Neural cell (in vitro differentiated cells): ENCODE data around the gene SCN1A. TPM values are rescaled to one million over a fixed set of nuclear protein-coding genes. Genes with fewer than 3 reads are reported as not detected.

Experiments used
- H2AFZ ChIP-seq: fragments of 200-600, 300-800 bp; sonication (generic), shearing (Covaris generic); 2 replicates; pipeline ENCODE4 v1.6.0; 2014; ENCODE audit warnings: low read depth, mild to moderate bottlenecking, antibody characterized with exemption, low read length, moderate library complexity
- H3F3A ChIP-seq: fragments of 200-600 bp; shearing (Covaris generic); 2 replicates; pipeline ENCODE4 v1.6.1; 2016; ENCODE audit warnings: mild to moderate bottlenecking, moderate library complexity, mixed read lengths, antibody characterized with exemption, low read length; ENCODE audit not compliant: insufficient read depth, poor library complexity, severe bottlenecking
- H3K27ac ChIP-seq: fragments of 200-600, 300-800 bp; sonication (generic), shearing (Covaris generic); 2 replicates; pipeline ENCODE4 v1.5.1; 2014; ENCODE audit warnings: mild to moderate bottlenecking, low read length, moderate library complexity
- H3K27me3 ChIP-seq: fragments of 300-800, 200-600 bp; sonication (generic), shearing (Covaris generic); 2 replicates; pipeline ENCODE4 v1.6.0; 2014; ENCODE audit warnings: mild to moderate bottlenecking, low read depth, low read length, moderate library complexity; ENCODE audit not compliant: insufficient read depth
- H3K36me3 ChIP-seq: fragments of 300-800, 200-600 bp; sonication (generic), shearing (Covaris generic); 2 replicates; pipeline ENCODE4 v1.5.1; 2014; ENCODE audit warnings: mild to moderate bottlenecking, antibody characterized with exemption, low read length, moderate library complexity; ENCODE audit not compliant: insufficient read depth
- H3K4me2 ChIP-seq: fragments of 300-800, 200-600 bp; sonication (generic), shearing (Covaris generic); 2 replicates; pipeline ENCODE4 v1.6.0; 2014; ENCODE audit warnings: mild to moderate bottlenecking, low read length
- H3K4me3 ChIP-seq: fragments of 300-800, 200-600 bp; sonication (generic), shearing (Covaris generic); 2 replicates; pipeline ENCODE4 v1.5.1; 2014; ENCODE audit warnings: mild to moderate bottlenecking, low read length, moderate library complexity
- H3K79me2 ChIP-seq: fragments of 200-600 bp; shearing (Covaris generic); replicated peaks from 2 replicates; pipeline ENCODE4 v1.6.0; 2014; ENCODE audit warnings: mild to moderate bottlenecking, low read length, moderate library complexity; ENCODE audit not compliant: insufficient read depth
- H3K9ac ChIP-seq: fragments of 300-800, 200-600 bp; sonication (generic), shearing (Covaris generic); 2 replicates; pipeline ENCODE4 v1.6.1; 2016; ENCODE audit warnings: mild to moderate bottlenecking, low read length, mixed read lengths
- H3K9me2 ChIP-seq: fragments of 200-600 bp; shearing (Covaris generic); 2 replicates; pipeline ENCODE4 v1.6.1; 2016; ENCODE audit warnings: mild to moderate bottlenecking, low read length, mixed read lengths; ENCODE audit not compliant: insufficient read depth
- H3K9me3 ChIP-seq: fragments of 200-600, 300-800 bp; sonication (generic), shearing (Covaris generic); 2 replicates; pipeline ENCODE4 v1.6.1; 2016; ENCODE audit warnings: mild to moderate bottlenecking, mixed run types, low read length, moderate library complexity, mixed read lengths
- H4K20me1 ChIP-seq: fragments of 200-600 bp; shearing (Covaris generic); 2 replicates; pipeline ENCODE4 v1.6.1; 2016; ENCODE audit warnings: mild to moderate bottlenecking, mixed run types; ENCODE audit not compliant: insufficient read depth
- CTCF ChIP-seq: fragments of 450-650 bp; IDR thresholded peaks from 2 replicates; pipeline ENCODE4 v1.5.1; 2014; ENCODE audit warnings: antibody characterized with exemption, mild to moderate bottlenecking, moderate library complexity; ENCODE audit not compliant: poor library complexity, severe bottlenecking
- EP300 ChIP-seq: fragments of 450-650 bp; conservative IDR thresholded peaks from 2 replicates; pipeline ENCODE4 v1.6.1; 2014; ENCODE audit warnings: antibody characterized with exemption, mild to moderate bottlenecking, moderate library complexity; ENCODE audit not compliant: poor library complexity, severe bottlenecking
- EZH2 ChIP-seq: fragments of 200-600, 300-800 bp; shearing (Covaris generic), sonication (generic); IDR thresholded peaks from 2 replicates; pipeline ENCODE4 v1.6.1; 2014; ENCODE audit warnings: antibody characterized with exemption, low read length, borderline replicate concordance, mild to moderate bottlenecking; ENCODE audit not compliant: insufficient read depth, poor library complexity, severe bottlenecking
- MXI1 ChIP-seq: fragments of 450-650 bp; conservative IDR thresholded peaks from 2 replicates; pipeline ENCODE4 v1.6.1; 2014; ENCODE audit warnings: antibody characterized with exemption, mild to moderate bottlenecking; ENCODE audit not compliant: poor library complexity, severe bottlenecking
- POLR2AphosphoS5 ChIP-seq: IDR thresholded peaks from 2 replicates; pipeline ENCODE4 v1.6.1; 2012
- RAD21 ChIP-seq: fragments of 450-650 bp; conservative IDR thresholded peaks from 2 replicates; pipeline ENCODE4 v1.6.1; 2014; ENCODE audit warnings: antibody characterized with exemption, mild to moderate bottlenecking, moderate library complexity
- REST ChIP-seq: IDR thresholded peaks from 2 replicates; pipeline ENCODE4 v1.6.1; 2012; ENCODE audit warnings: borderline replicate concordance
- SMC3 ChIP-seq: fragments of 450-650 bp; conservative IDR thresholded peaks from 2 replicates; pipeline ENCODE4 v1.6.1; 2014; ENCODE audit warnings: antibody characterized with exemption, mild to moderate bottlenecking, moderate library complexity; ENCODE audit not compliant: poor library complexity
- TAF1 ChIP-seq: IDR thresholded peaks from 2 replicates; pipeline ENCODE4 v1.6.1; 2012; ENCODE audit warnings: low read depth
- polyA plus RNA-seq: library from polyadenylated mRNA; depleted of rRNA; stranded (reverse); fragments of >200 nt; gene quantifications from 2 replicates; pipeline ENCODE4 v1.2.3, GENCODE V29; 2014

The SCN1A gene
- polyA plus RNA-seq, 1 donor from 2014 or later: 1.0 TPM

- Histone ChIP-seq H3K79me2 (no peaks in the 10 kb centered on the region), H4K20me1 (no peaks in the 10 kb centered on the region), H3K4me2 (no peak overlapping the region), H3K9me2 (no peaks in the 10 kb centered on the region), H3K9me3 (no peaks in the 10 kb centered on the region), H3F3A (no peaks in the 10 kb centered on the region), H3K27ac (no peak overlapping the region), H3K9ac (no peak overlapping the region), H3K36me3 (no peaks in the 10 kb centered on the region), H2AFZ (no peak overlapping the region), H3K27me3 (no peaks in the 10 kb centered on the region), H3K4me3 (no peak overlapping the region)
- TF ChIP-seq SMC3: no peak
- TF ChIP-seq EP300: no peak
- TF ChIP-seq EZH2: no peak
- no peak for TF ChIP-seq REST
Observed at GRCh38 chr2:166090346-166090745, 37.5 kb downstream of the SCN1A start.

- no peaks in the 10 kb centered on the region for H3K36me3 ChIP-seq
- H3K9me3 ChIP-seq: no peaks in the 10 kb centered on the region
- H3K9ac ChIP-seq: no peak overlapping the region
- no peak overlapping the region for H3K27ac ChIP-seq
- TF ChIP-seq POLR2AphosphoS5 (no peak), EZH2 (no peak), SMC3 (no peak), REST (no peak), MXI1 (no peak), RAD21 (no peak), CTCF (no peak), TAF1 (no peak), EP300 (no peak)
- no peaks in the 10 kb centered on the region for H3K79me2 ChIP-seq
- H3F3A ChIP-seq: no peaks in the 10 kb centered on the region
- H3K9me2 ChIP-seq: no peaks in the 10 kb centered on the region
- no peak overlapping the region for H3K4me2 ChIP-seq
- no peak overlapping the region for H3K4me3 ChIP-seq
- H3K27me3 ChIP-seq: no peaks in the 10 kb centered on the region
- no peak overlapping the region for H2AFZ ChIP-seq
- no peaks in the 10 kb centered on the region for H4K20me1 ChIP-seq
Observed at GRCh38 chr2:166088634-166089033, 39.2 kb downstream of the SCN1A start.
